A673 (cell line): ENCODE data around the gene NEGR1. TPM values are rescaled to one million over a fixed set of nuclear protein-coding genes. Genes with fewer than 3 reads are reported as not detected.

Source experiments
- BruUV-seq: library from RNA; stranded (reverse); fragments of 400-500 nt; replicated peaks from 2 replicates; lab custom pipeline; 2021; lab: Mats Ljungman, UMichigan
- CTCF ChIA-PET: fragments of 300-600 bp; sonication (Branson Sonifier 250); formaldehyde crosslinking; loops from one replicate; lab custom pipeline; 2022; ENCODE audit warnings: antibody characterized with exemption; lab: Charles Lee
- POLR2A ChIA-PET: fragments of 300-600 bp; sonication (Branson Sonifier 250); formaldehyde crosslinking; loops from one replicate; lab custom pipeline; 2022; ENCODE audit warnings: antibody characterized with exemption; ENCODE audit not compliant: low non-redundant PET; lab: Charles Lee
- DNase-seq: peaks from one replicate; pipeline ENCODE4 v3.0.0-alpha.2; 2015; ENCODE audit warnings: low spot score
- H3K27ac ChIP-seq: fragments of 200-600 bp; sonication (generic); 2 replicates; pipeline ENCODE4 v1.5.1; 2016; ENCODE audit warnings: mixed run types, low read depth, mild to moderate bottlenecking, mixed read lengths, antibody characterized with exemption, low read length; ENCODE audit not compliant: poor library complexity, severe bottlenecking
- H3K27me3 ChIP-seq: fragments of 200-600 bp; sonication (generic); replicated peaks from 2 replicates; pipeline ENCODE4 v1.6.1; 2017; ENCODE audit warnings: mixed run types, low read depth, mild to moderate bottlenecking, mixed read lengths, antibody characterized with exemption, low read length; ENCODE audit not compliant: insufficient read depth, poor library complexity
- H3K36me3 ChIP-seq: fragments of 200-600 bp; sonication (generic); 2 replicates; pipeline ENCODE4 v1.6.1; 2016; ENCODE audit warnings: mixed run types, mild to moderate bottlenecking, mixed read lengths, antibody characterized with exemption, low read length; ENCODE audit not compliant: insufficient read depth, poor library complexity, severe bottlenecking
- H3K4me1 ChIP-seq: fragments of 200-600 bp; sonication (generic); 2 replicates; pipeline ENCODE4 v1.6.1; 2017; ENCODE audit warnings: mixed run types, mild to moderate bottlenecking, mixed read lengths, antibody characterized with exemption, low read length; ENCODE audit not compliant: insufficient read depth, poor library complexity, severe bottlenecking
- H3K4me3 ChIP-seq: fragments of 200-600 bp; sonication (generic); 2 replicates; pipeline ENCODE4 v1.5.1; 2016; ENCODE audit warnings: low read depth, mixed run types, mild to moderate bottlenecking, mixed read lengths, low read length; ENCODE audit not compliant: poor library complexity, severe bottlenecking
- H3K9me3 ChIP-seq: fragments of 200-600 bp; sonication (generic); 2 replicates; pipeline ENCODE4 v1.6.1; 2016; ENCODE audit warnings: mixed run types, low read depth, mild to moderate bottlenecking, mixed read lengths, antibody characterized with exemption, low read length; ENCODE audit not compliant: poor library complexity, severe bottlenecking
- CTCF ChIP-seq: fragments of 300-800, 200-600 bp; sonication (generic); conservative IDR thresholded peaks from 2 replicates; pipeline ENCODE4 v1.5.1; 2017; ENCODE audit warnings: low read depth, mild to moderate bottlenecking, antibody characterized with exemption, low read length, moderate library complexity, mixed read lengths
- EZH2 ChIP-seq: fragments of 200-600 bp; sonication (generic); IDR thresholded peaks from 2 replicates; pipeline ENCODE4 v1.6.1; 2017; ENCODE audit warnings: borderline replicate concordance, low read depth, mild to moderate bottlenecking, mixed read lengths, antibody characterized with exemption, low read length; ENCODE audit not compliant: poor library complexity, severe bottlenecking
- intact Hi-C: fragments of 100-400 bp; cut with micrococcal nuclease; formaldehyde crosslinking; loops from one replicate; pipeline ENCODE4 v1.10.0; 2022; ENCODE audit not compliant: unreplicated experiment
- total RNA-seq: library from RNA; stranded (reverse); gene quantifications from 2 replicates; pipeline ENCODE4 v1.2.3, GENCODE V29; 2021

The NEGR1 gene
- total RNA-seq, 1 experiment from 2014 or later: 7.6 TPM

GRCh38 chr1:71362076-71362475 is 920.3 kb downstream of the NEGR1 start:
- intact Hi-C loops: no loop called here
- H3K4me3 ChIP-seq: no peak overlapping the region
- POLR2A ChIA-PET: no interaction called here
- no peaks in the 10 kb centered on the region for H3K36me3 ChIP-seq
- no peak for TF ChIP-seq CTCF
- no peak for TF ChIP-seq EZH2
- no peaks in the 10 kb centered on the region for H3K27me3 ChIP-seq
- no peaks in the 10 kb centered on the region for H3K9me3 ChIP-seq
- DNase-seq: no peak
- no peak overlapping the region for H3K27ac ChIP-seq
- H3K4me1 ChIP-seq: no peaks in the 10 kb centered on the region
- no TSS peak for BruUV-seq
- CTCF ChIA-PET: no interaction called here

- no peak for TF ChIP-seq EZH2
- TF ChIP-seq CTCF: no peak
- Histone ChIP-seq H3K4me3 (no peak overlapping the region), H3K27me3 (no peaks in the 10 kb centered on the region), H3K9me3 (no peaks in the 10 kb centered on the region), H3K27ac (no peak overlapping the region), H3K36me3 (no peaks in the 10 kb centered on the region), H3K4me1 (no peaks in the 10 kb centered on the region)
- ChIA-PET CTCF (no interaction called here), POLR2A (no interaction called here)
- BruUV-seq: no TSS peak
- intact Hi-C loops: no loop called here
- no peak for DNase-seq
These were observed 924.6 kb downstream of the NEGR1 start for GRCh38 chr1:71357708-71358107.

- intact Hi-C loops: no loop called here
- H3K27me3 ChIP-seq: no peaks in the 10 kb centered on the region
- peak; percentile 60 for DNase-seq
- no peak overlapping the region for H3K27ac ChIP-seq
- no TSS peak for BruUV-seq
- peaks cover 13% of the 10 kb centered on the region for H3K4me1 ChIP-seq
- TF ChIP-seq EZH2 (no peak), CTCF (no peak)
- ChIA-PET CTCF (no interaction called here), POLR2A (no interaction called here)
- H3K36me3 ChIP-seq: no peaks in the 10 kb centered on the region
- no peak overlapping the region for H3K4me3 ChIP-seq
- no peaks in the 10 kb centered on the region for H3K9me3 ChIP-seq
These were observed 930.9 kb downstream of the NEGR1 start for GRCh38 chr1:71351438-71351837.
